ENCODE measurements around the gene CHMP2A. TPM values are rescaled to one million over a fixed set of nuclear protein-coding genes. Genes with fewer than 3 reads are reported as not detected.
A peak's percentile ranks its signal among the peaks of the same experiment; 100 is the strongest.

Gene CHMP2A
- total RNA-seq, 1 donor from 2014 or later, result 64.6 TPM

GRCh38 chr19:58552655-58553054, 2.2 kb downstream of the CHMP2A start:
- peaks cover 40% of the 10 kb centered on the region for H3K36me3 Mint-ChIP-seq (ENCODE audit: low read depth)
- no peak for TF ChIP-seq CTCF (conservative IDR thresholded peaks at IDR 0.05)
- H3K4me1 Mint-ChIP-seq, result peaks cover 58% of the 10 kb centered on the region
- H3K27me3 Mint-ChIP-seq (ENCODE audit: low read depth), result peaks cover 27% of the 10 kb centered on the region
- no peak overlapping the region for H3K27ac Mint-ChIP-seq (ENCODE audit: unreplicated experiment)
- H3K4me3 Mint-ChIP-seq, result peak overlapping the region; percentile 77
- H3K9me3 Mint-ChIP-seq, result no peaks in the 10 kb centered on the region
- no peak for DNase-seq (ENCODE audit: low read depth, low spot score)

GRCh38 chr19:58551577-58552471, 3.1 kb downstream of the CHMP2A start:
- DNase-seq (ENCODE audit: low read depth, low spot score), result no peak

GRCh38 chr19:58551123-58551497, 3.8 kb downstream of the CHMP2A start:
- TF ChIP-seq CTCF (conservative IDR thresholded peaks at IDR 0.05), result no peak
- Mint-ChIP-seq H3K9me3 (no peaks in the 10 kb centered on the region), H3K36me3 (ENCODE audit: low read depth) (peaks cover 47% of the 10 kb centered on the region), H3K27ac (ENCODE audit: unreplicated experiment) (no peak overlapping the region), H3K4me3 (peak overlapping the region; percentile 77), H3K4me1 (peaks cover 53% of the 10 kb centered on the region), H3K27me3 (ENCODE audit: low read depth) (peaks cover 33% of the 10 kb centered on the region)
- DNase-seq (ENCODE audit: low read depth, low spot score), result no peak

More at GRCh38 chr19:58551577-58552471, 3.1 kb downstream of the CHMP2A start:
- H3K27ac Mint-ChIP-seq (ENCODE audit: unreplicated experiment), result no peak overlapping the region
- TF ChIP-seq CTCF (conservative IDR thresholded peaks at IDR 0.05), result no peak
- H3K4me1 Mint-ChIP-seq, result peaks cover 53% of the 10 kb centered on the region
- no peaks in the 10 kb centered on the region for H3K9me3 Mint-ChIP-seq
- H3K36me3 Mint-ChIP-seq (ENCODE audit: low read depth), result peaks cover 45% of the 10 kb centered on the region
- H3K27me3 Mint-ChIP-seq (ENCODE audit: low read depth), result peaks cover 27% of the 10 kb centered on the region
- peak overlapping the region; percentile 77 for H3K4me3 Mint-ChIP-seq

- DNase-seq (ENCODE audit: low read depth, low spot score), result no peak
- peaks cover 53% of the 10 kb centered on the region for H3K36me3 Mint-ChIP-seq (ENCODE audit: low read depth)
Measured at GRCh38 chr19:58550362-58551122, 4.4 kb downstream of the CHMP2A start.

More at GRCh38 chr19:58550362-58551122, 4.4 kb downstream of the CHMP2A start:
- H3K9me3 Mint-ChIP-seq, result no peaks in the 10 kb centered on the region
- peaks cover 39% of the 10 kb centered on the region for H3K27me3 Mint-ChIP-seq (ENCODE audit: low read depth)
- no peak for TF ChIP-seq CTCF (conservative IDR thresholded peaks at IDR 0.05)
- H3K4me3 Mint-ChIP-seq, result peak overlapping the region; percentile 77
- H3K4me1 Mint-ChIP-seq, result peaks cover 58% of the 10 kb centered on the region
- H3K27ac Mint-ChIP-seq (ENCODE audit: unreplicated experiment), result no peak overlapping the region
